SHP77 treated with DMSO at 0.1 percent for 48 hours (cell line): ENCODE data around the gene OPN1MW2.
"Not testable (repeated sequence)": the region's sequence is repeated elsewhere in the genome, so short reads cannot be mapped to it uniquely, and the experiment has no call there.

Source experiments
- DNase-seq: peaks from one replicate; lab custom pipeline; 2025; lab: John Stamatoyannopoulos, UW

Gene OPN1MW2

GRCh38 chrX:154269245-154269644 is 49.7 kb downstream of the OPN1MW2 start:
- not testable (repeated sequence) for DNase-seq
